GM19397 (cell line): ENCODE measurements around the gene TMCC2.
A peak's percentile ranks its signal among the peaks of the same experiment; 100 is the strongest.

Experiments
- ATAC-seq: cut with Tn5 transposase; IDR thresholded peaks from one replicate; pipeline ENCODE4 v1.9.1; 2021; ENCODE audit warnings: mild to moderate bottlenecking, moderate library complexity; ENCODE audit not compliant: unreplicated experiment

The TMCC2 gene

GRCh38 chr1:205258261-205258691 lies 30.5 kb downstream of the TMCC2 start:
- ATAC-seq: no peak

- no peak for ATAC-seq
Observed at GRCh38 chr1:205258719-205259118, 31.0 kb downstream of the TMCC2 start.

GRCh38 chr1:205259324-205259832 lies 31.6 kb downstream of the TMCC2 start:
- ATAC-seq: no peak

GRCh38 chr1:205259998-205260397 lies 32.3 kb downstream of the TMCC2 start:
- ATAC-seq: no peak

DNA sequence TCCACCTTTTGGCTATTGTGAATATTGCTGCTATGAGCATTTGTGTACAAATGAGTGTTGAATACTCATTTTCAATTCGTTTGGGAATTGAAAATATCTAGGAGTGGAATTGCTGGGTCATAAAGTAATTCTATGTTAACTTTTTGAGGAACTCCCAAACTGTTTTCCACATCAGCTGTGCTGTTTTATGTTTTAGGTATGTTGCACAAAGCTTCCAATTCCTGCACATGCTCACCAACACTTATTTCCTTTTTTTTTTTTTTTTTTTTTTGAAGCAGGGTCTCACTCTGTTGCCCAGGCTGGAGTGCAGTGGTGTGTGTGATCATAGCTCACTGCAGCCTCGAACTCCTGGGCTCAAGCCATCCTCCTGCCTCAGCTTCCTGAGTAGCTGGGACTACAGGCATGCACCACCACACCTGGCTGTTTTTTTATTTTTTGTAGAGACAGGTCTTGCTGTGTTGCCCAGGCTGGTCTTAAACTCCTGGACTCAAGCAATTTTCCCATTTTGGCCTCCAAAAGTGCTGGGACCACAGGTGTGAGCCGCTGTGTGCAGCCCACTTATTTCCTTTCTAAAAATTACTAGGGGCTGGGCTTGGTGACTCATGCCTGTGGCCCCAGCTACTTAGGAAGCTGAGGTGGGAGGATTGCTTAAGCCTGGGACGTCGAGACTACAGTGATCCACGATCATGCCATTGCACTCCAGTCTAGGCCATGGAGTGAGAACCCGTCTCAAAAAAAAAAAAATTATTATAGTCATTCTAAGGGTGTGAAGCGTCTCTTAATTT lies 33.4 kb downstream of the TMCC2 start:
- no peak for ATAC-seq

GRCh38 chr1:205261946-205262691 lies 34.4 kb downstream of the TMCC2 start:
- no peak for ATAC-seq

GRCh38 chr1:205262731-205263171 lies 35.0 kb downstream of the TMCC2 start:
- no peak for ATAC-seq

- no peak for ATAC-seq
Observed at GRCh38 chr1:205263580-205264190, 35.9 kb downstream of the TMCC2 start.

GRCh38 chr1:205266611-205267305 lies 39.0 kb downstream of the TMCC2 start:
- ATAC-seq: no peak

DNA sequence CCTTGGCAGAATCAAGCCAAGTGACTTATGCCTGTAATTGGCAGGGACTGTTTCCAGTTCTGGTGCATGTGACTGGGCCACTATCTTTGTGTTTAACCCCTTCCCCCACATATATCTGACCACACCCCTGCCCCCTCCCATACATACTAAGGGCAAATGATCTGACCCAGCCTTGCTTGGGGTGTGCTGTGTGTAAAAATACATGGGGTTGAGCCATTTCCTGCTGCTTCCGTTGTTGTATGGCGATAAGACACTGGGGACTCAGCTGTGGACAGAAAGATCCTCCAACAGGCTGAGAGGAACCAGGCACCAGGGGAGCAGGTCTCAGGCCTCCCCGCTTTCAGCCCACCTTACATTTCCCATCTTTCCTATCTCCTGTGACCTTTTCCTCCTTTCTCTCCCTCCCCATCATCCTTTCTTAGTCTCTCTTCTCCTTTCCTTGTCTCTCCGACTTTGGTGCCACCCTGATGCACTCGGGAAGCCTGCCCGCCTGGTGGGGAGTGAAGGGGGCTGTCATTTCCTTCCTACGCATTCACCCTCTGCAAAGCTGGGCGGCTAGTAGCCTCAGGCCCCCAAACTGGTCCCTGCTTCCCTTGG lies 39.7 kb downstream of the TMCC2 start:
- ATAC-seq: no peak

DNA sequence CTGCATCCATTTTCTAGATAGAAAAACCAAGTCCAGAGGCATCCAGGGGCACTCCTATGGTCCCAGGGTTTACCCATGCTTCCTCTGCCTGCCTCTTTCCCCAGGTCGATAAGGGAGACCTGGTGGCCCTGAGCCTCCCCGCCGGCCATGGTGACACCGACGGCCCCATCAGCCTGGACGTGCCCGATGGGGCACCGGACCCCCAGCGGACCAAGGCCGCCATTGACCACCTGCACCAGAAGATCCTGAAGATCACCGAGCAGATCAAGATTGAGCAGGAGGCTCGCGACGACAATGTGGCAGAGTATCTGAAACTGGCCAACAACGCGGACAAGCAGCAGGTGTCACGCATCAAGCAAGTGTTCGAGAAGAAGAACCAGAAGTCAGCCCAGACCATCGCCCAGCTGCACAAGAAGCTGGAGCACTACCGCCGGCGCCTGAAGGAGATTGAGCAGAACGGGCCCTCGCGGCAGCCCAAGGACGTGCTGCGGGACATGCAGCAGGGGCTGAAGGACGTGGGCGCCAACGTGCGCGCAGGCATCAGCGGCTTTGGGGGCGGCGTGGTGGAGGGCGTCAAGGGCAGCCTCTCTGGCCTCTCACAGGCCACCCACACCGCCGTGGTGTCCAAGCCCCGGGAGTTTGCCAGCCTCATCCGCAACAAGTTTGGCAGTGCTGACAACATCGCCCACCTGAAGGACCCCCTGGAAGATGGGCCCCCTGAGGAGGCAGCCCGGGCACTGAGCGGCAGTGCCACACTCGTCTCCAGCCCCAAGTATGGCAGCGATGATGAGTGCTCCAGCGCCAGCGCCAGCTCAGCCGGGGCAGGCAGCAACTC lies 41.3 kb downstream of the TMCC2 start:
- no peak for ATAC-seq

DNA sequence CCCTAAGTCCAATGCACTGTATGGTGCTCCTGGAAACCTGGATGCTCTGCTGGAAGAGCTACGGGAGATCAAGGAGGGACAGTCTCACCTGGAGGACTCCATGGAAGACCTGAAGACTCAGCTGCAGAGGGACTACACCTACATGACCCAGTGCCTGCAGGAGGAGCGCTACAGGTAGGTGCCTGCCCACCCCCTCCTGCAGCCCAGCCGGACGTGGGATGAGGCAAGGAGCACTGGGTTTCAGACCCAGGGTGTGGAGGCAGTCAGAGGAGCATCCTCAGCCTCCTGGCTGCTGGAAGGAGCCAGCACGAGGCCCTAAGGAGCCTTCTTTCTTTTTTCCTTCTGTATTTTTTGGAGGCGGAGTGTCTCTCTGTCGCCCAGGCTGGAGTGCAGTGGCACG lies 42.0 kb downstream of the TMCC2 start:
- no peak for ATAC-seq

- ATAC-seq: no peak
Observed at GRCh38 chr1:205270271-205270670, 42.5 kb downstream of the TMCC2 start.

DNA sequence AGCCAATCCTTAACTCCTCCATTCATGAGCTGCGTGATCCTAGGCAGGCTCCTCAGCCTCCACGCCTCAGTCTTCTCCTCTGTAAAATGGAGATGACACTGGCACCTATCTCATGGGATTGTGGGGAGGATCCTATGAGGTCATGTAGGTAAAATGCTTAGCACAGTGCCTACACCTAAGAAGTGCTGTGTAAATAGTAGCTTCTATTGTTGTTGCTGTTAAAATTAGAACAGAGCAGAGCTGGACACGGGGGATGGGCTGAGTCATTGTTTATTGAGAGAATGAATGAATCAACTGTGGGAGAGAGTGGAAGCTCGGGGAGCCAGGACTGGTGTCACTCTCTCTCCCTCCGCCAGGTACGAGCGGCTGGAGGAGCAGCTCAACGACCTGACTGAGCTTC lies 43.0 kb downstream of the TMCC2 start:
- no peak for ATAC-seq

DNA sequence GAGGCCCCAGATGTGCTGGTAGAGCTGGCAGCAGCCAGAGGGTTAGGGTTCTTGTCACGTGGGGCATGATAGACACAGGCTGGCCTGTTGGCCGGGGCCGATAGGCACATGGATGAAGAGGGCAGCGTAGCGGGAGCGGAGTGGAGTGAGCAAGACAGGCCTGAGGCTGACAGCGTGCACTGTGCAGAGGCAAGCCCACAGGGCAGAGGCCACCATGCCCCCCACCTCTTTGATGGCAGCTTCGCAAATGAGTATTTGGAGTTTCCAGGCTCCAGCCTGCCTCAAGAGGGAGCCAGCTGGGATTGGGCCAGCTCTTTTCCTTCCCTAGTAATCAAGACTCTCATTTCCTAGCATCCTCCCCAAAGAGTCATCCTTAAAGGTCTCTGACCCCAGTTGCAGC lies 43.5 kb downstream of the TMCC2 start:
- ATAC-seq: no peak

- ATAC-seq: no peak
Observed at GRCh38 chr1:205271745-205272144, 44.0 kb downstream of the TMCC2 start.

GRCh38 chr1:205272536-205272935 lies 44.8 kb downstream of the TMCC2 start:
- ATAC-seq: no peak

GRCh38 chr1:205273551-205273982 lies 45.8 kb downstream of the TMCC2 start:
- peak; percentile 68 for ATAC-seq

GRCh38 chr1:205274041-205274691 lies 46.4 kb downstream of the TMCC2 start:
- ATAC-seq: peak; percentile 13
